ENCODE results near the gene HERPUD1. TPM values are rescaled to one million over a fixed set of nuclear protein-coding genes. Genes with fewer than 3 reads are reported as not detected.
"Not testable (repeated sequence)": the region's sequence is repeated elsewhere in the genome, so short reads cannot be mapped to it uniquely, and the experiment has no call there.

Gene HERPUD1
- total RNA-seq, 5 donors from 2014 or later (not counting 1 experiment from before 2014, with no cell fraction given), result 149 to 185 (median 167) TPM

DNA sequence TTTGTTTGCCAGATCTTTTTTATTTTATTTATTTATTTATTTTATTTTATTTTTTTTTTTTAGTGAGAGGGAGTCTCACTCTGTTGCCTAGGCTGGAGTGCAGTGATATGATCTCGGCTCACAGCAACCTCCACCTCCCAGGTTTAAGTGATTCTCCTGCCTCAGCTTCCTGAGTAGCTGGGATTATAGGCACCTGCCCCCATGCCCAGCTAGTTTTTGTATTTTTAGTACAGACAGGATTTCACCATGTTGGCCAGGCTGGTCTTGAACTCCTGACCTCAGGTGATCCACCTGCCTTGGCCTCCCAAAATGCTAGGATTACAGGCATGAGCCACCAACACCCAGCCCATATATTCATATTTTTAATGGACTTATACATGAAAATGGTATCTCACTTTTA is 60.5 kb downstream of the HERPUD1 start:
- DNase-seq; CTCF ChIA-PET; H3K9me3 ChIP-seq; H3K27me3 ChIP-seq (replicated peaks in 1 of 2; ENCODE audit: control insufficient read depth in 2 of 2, extremely low read depth in 1 of 2, insufficient read depth in 2 of 2, low read length in 1 of 2); H3K9me3 Mint-ChIP-seq; ATAC-seq (replicated peaks in 1 of 4); H3K27me3 Mint-ChIP-seq: not testable (repeated sequence)
- Histone ChIP-seq H3K27ac (ENCODE audit: low read length) (peak overlapping the region; percentile 85), H3K36me3 (ENCODE audit: control insufficient read depth in 2 of 2, extremely low read depth in 1 of 2, insufficient read depth in 1 of 2, low read length in 1 of 2) (peaks cover 0 to 23% of the 10 kb centered on the region in 2 donors), H3K4me3 (ENCODE audit: control insufficient read depth in 1 of 2, extremely low read depth in 1 of 2, low read length in 1 of 2) (peak overlapping the region in 1 of 2 donors; percentile 93), H3K4me1 (ENCODE audit: control insufficient read depth in 1 of 2, extremely low read depth in 1 of 2, insufficient read depth in 2 of 2, low read length in 2 of 2) (peaks cover 40 to 79% of the 10 kb centered on the region in 2 experiments)
- Mint-ChIP-seq H3K4me3 (peak overlapping the region; percentile 99 to 100 (median 99)), H3K27ac (peak overlapping the region; percentile 39 to 100), H3K36me3 (peaks cover 39% of the 10 kb centered on the region), H3K4me1 (peaks cover 62 to 81% (median 81%) of the 10 kb centered on the region in 3 donors)
- WGBS (ENCODE audit: insufficient coverage), result no CpG with 5 or more reads among the region's 1 CpG
- POLR2A ChIA-PET, result interaction anchor here (0.7 kb wide), 3 partner anchors 30 to 350 kb away, joined by 3 to 4 read pairs (median 3); no protein-coding TSS in a partner anchor

DNA sequence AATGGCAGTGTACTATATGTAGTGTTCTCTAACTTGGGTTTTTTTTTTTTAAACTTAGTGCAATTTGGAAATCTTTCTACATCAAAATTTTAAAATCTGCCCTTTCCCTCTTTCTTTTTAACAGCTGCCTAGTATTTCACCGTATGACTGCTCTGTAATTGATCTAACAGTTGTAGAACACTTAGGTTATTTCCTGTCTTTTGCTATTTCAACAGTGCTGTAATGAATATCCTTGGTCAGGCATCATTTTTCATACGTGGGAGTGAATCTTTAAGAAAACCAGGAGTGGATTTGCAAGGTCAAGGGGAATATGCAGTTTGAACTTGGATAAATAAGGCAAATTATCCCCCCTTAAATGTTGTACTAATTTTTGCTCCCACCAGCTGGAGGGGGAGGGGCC is 61.3 kb downstream of the HERPUD1 start:
- Histone ChIP-seq H3K27me3 (replicated peaks in 1 of 2; ENCODE audit: control insufficient read depth in 2 of 2, extremely low read depth in 1 of 2, insufficient read depth in 2 of 2, low read length in 1 of 2) (no peaks in the 10 kb centered on the region), H3K27ac (ENCODE audit: low read length) (peak overlapping the region; percentile 85), H3K4me1 (ENCODE audit: control insufficient read depth in 1 of 2, extremely low read depth in 1 of 2, insufficient read depth in 2 of 2, low read length in 2 of 2) (peaks cover 41 to 79% of the 10 kb centered on the region in 2 experiments), H3K36me3 (ENCODE audit: control insufficient read depth in 2 of 2, extremely low read depth in 1 of 2, insufficient read depth in 1 of 2, low read length in 1 of 2) (peaks cover 0 to 24% of the 10 kb centered on the region in 2 donors), H3K4me3 (ENCODE audit: control insufficient read depth in 1 of 2, extremely low read depth in 1 of 2, low read length in 1 of 2) (peak overlapping the region in 1 of 2 donors; percentile 3), H3K9me3 (no peaks in the 10 kb centered on the region)
- Mint-ChIP-seq H3K4me3 (peak overlapping the region; percentile 66 to 99 (median 71)), H3K27ac (peak overlapping the region; percentile 94), H3K27me3 (no peaks in the 10 kb centered on the region), H3K36me3 (peaks cover 39% of the 10 kb centered on the region), H3K4me1 (peaks cover 62 to 81% (median 81%) of the 10 kb centered on the region in 3 donors), H3K9me3 (no peaks in the 10 kb centered on the region)
- no peak for DNase-seq
- ChIA-PET CTCF (interaction anchor here (0.8 to 1.0 kb wide), 3 partner anchors 27 to 40 kb away, joined by 3 to 5 read pairs (median 3); no protein-coding TSS in a partner anchor), POLR2A (interaction anchor here in 1 of 2 donors (0.7 to 1.1 kb wide), 2 partner anchors 17 to 21 kb away, joined by 3 to 5 read pairs; no protein-coding TSS in a partner anchor)
- ATAC-seq (replicated peaks in 1 of 4), result no peak
- no CpG with 5 or more reads among the region's 2 CpGs for WGBS (ENCODE audit: insufficient coverage)

DNA sequence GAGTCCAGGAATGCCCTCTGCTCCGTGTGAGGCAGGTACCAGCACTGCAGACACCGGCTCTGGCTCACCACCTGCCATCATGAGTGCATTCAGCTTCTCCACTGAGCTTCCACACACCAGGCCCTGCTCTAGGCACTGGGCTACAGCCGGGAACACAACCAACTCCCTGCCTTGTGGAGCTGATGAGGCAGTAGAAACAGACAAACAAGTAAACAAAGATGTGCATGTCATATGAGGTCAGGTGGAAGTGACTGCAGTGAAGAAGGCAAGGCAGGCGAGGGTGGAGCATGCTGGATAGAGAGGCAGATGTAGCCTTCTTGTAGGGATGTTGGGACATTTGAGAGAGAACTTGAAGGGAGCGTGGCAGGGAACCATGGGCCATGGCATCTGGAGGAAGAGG is 62.4 kb downstream of the HERPUD1 start:
- peak overlapping the region; percentile 85 for H3K27ac ChIP-seq (ENCODE audit: low read length)
- DNase-seq, result peak in 1 of 35 experiments; percentile 42
- Mint-ChIP-seq H3K27me3 (no peaks in the 10 kb centered on the region), H3K27ac (peak overlapping the region; percentile 94), H3K4me1 (peaks cover 72 to 84% (median 81%) of the 10 kb centered on the region in 3 donors), H3K9me3 (no peaks in the 10 kb centered on the region), H3K4me3 (peak overlapping the region; percentile 66 to 99 (median 71)), H3K36me3 (peaks cover 39% of the 10 kb centered on the region)
- POLR2A ChIA-PET, result no interaction called here
- CTCF ChIA-PET, result no interaction called here
- H3K9me3 ChIP-seq, result no peaks in the 10 kb centered on the region
- 33% methylated on average over 3 of the region's 5 CpGs for WGBS (ENCODE audit: insufficient coverage)
- no peaks in the 10 kb centered on the region for H3K27me3 ChIP-seq (replicated peaks in 1 of 2; ENCODE audit: control insufficient read depth in 2 of 2, extremely low read depth in 1 of 2, insufficient read depth in 2 of 2, low read length in 1 of 2)
- no peak for ATAC-seq (replicated peaks in 1 of 4)
- peaks cover 46 to 80% of the 10 kb centered on the region in 2 experiments for H3K4me1 ChIP-seq (ENCODE audit: control insufficient read depth in 1 of 2, extremely low read depth in 1 of 2, insufficient read depth in 2 of 2, low read length in 2 of 2)
- peaks cover 0 to 29% of the 10 kb centered on the region in 2 donors for H3K36me3 ChIP-seq (ENCODE audit: control insufficient read depth in 2 of 2, extremely low read depth in 1 of 2, insufficient read depth in 1 of 2, low read length in 1 of 2)
- H3K4me3 ChIP-seq (ENCODE audit: control insufficient read depth in 1 of 2, extremely low read depth in 1 of 2, low read length in 1 of 2), result peak overlapping the region in 1 of 2 donors; percentile 23

Other genes starting within 250 kb of the HERPUD1 start
- 10 to 100 TPM; 18.7 to 30.8 (median 28.8) TPM for gene MT1X, start 249.7 kb upstream of the HERPUD1 start, total RNA-seq
- 10 to 100 TPM; 52.6 to 72.4 (median 60.5) TPM for gene NUP93, start 202.0 kb upstream of the HERPUD1 start, total RNA-seq
- gene SLC12A3, start 66.9 kb upstream of the HERPUD1 start, total RNA-seq, result under 1 TPM in 1 of 5 donors, not detected in 4; 0.35 TPM
- under 1 TPM in 3 of 5 donors, not detected in 2; 0.18 to 0.25 (median 0.19) TPM for gene CETP, start 29.8 kb downstream of the HERPUD1 start, total RNA-seq
- gene NLRC5, start 57.4 kb downstream of the HERPUD1 start, total RNA-seq, result 100 to 1,000 TPM; 390 to 711 (median 496) TPM
- 1 to 10 TPM; 5.5 to 9.3 (median 6.1) TPM for gene CPNE2, start 160.4 kb downstream of the HERPUD1 start, total RNA-seq